GM19193 (cell line): Measurements from ENCODE around the gene RASA2.

Source experiments
- POLR2A ChIP-seq: IDR thresholded peaks from 4 replicates; pipeline ENCODE4 v1.6.1; 2011; ENCODE audit not compliant: insufficient read depth, insufficient read length; ENCODE audit errors: extremely low read depth

Gene RASA2

DNA sequence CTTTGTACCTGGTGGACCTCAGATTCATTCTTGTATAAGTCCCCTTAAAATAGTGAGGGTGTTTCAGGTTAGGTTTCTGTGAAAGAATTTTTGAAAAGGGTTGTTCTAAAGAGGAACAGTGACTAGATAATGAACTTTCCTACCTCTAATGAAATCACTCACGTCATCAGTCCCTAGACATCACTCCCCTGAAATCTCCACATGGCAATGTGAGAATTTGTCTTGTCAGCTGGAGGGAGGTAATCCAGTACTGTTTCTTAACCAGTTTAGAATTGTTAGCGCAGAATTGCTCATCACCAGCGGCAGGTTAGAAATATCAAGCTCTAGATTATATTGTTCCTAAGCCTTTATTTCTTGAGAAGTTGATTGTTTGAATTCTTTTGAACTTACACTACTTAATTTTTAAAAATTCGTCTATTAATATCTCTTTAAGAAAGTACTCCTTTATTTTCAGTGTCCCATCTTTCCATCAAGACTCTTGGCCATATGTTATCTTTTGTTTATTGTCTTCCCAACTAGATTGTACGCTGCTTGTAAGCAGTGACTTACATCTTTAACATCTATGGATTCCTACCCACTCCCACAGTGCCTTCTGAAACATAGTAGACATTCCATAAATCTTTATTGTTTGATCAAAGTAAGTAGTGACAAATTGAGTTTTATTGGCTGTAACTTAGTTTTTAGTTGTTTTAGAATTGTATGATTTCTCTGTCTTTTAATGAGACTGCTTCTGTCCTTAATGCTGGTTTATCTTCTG is 52.8 kb downstream of the RASA2 start:
- no peak for TF ChIP-seq POLR2A

DNA sequence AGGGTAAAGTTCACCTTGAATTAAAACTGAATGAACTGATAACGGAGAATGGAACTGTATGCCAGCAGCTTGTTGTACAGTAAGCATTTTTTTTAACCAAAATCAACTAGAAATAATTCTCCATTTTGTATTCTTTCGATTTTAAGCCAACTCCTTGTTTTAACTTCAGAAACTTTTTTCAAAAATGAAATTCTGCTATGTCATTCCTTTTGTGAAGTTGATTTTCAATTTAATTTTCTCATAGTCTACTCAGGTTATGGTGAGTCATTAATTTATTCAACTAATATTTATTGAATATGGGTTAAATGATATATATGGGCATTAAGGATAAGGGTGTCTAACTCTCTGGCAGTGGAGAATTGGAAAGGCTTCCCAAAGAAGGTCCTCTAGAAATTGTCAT is 53.7 kb downstream of the RASA2 start:
- TF ChIP-seq POLR2A = no peak

DNA sequence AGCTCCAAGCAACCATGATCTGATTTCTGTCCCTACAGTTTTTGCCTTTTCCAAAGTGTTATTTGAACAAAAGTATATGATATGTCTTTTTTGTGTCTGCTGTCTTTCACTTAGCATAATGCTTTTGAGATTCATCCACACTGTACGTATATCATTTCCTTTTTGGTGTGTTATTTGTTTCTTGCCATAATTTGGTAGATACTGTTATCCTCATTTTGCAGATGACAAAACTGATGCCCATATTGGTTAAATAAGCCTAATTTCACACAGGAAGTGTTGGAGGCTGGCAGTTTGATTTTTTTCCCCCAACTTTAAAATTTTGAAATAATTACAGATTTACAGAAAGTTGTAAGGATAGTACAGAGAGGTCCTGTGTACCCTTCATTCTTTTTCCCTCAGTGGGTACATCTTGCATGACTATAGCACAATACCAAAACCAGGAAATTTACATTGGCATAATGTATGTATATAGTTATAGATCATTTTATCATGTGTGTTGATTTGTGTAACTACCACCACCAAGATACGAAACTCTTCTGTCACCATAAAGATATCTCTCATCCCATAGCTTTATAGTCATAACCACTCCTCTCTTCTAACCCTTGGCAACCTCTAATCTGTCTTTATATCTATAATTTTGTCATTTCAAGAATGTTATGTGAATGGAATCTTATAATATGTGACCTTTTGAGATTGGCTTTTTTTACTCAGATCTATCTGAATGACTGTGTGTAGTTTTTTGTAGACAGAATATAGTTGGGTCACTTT is 55.6 kb downstream of the RASA2 start:
- TF ChIP-seq POLR2A = no peak

DNA sequence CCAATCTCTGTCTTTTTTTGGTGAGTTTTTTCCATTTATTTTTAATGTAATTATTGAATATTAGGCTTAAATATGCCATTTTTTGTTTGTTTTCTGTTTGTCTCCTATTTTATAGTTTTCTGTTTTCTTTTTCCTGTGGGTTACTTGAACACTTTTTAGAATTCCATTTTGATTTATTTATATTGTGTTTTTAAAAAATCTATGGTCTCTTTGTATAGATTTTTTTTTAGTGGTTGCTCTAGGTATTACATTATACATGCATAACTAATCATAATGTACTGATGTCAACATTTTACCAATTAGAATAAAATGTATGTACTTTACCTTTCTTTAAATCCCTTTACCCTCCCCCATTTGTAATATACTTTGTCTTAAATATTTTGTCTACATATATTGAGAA is 56.2 kb downstream of the RASA2 start:
- TF ChIP-seq POLR2A = no peak

DNA sequence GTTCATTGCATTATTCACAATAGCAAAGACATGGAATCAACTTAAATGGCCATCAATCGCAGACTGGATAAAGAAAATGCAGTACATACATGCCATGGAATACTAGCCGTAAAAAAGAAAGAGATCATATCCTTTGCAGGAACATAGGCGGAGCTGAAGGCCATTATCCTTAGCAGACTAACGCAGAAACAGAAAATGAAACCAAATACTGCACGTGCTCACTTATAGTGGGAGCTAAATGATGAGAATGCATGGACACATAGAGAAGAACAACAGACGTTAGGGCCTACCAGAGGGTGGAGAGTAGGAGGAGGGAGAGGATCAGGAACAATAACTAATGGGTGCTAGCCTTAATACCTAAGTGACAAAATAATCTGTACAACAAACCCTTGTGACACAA is 57.9 kb downstream of the RASA2 start:
- no peak for TF ChIP-seq POLR2A

DNA sequence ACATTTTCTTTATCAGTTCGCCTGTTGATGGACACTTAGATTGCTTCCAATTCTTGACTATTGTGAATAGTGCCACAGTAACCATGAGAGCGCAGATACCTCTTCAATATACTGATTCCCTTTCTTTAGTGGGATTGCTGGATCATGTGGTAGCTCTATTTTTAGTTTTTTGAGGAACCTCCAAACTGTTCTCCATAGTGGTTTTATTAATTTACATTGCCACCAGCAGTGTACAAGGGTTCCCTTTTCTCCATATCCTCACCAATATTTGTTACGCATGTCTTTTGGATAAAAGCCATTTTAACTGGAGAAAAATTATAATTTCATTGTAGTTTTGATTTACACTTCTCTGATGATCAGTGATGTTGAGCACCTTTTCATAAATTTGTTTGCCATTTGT is 59.3 kb downstream of the RASA2 start:
- TF ChIP-seq POLR2A = no peak

DNA sequence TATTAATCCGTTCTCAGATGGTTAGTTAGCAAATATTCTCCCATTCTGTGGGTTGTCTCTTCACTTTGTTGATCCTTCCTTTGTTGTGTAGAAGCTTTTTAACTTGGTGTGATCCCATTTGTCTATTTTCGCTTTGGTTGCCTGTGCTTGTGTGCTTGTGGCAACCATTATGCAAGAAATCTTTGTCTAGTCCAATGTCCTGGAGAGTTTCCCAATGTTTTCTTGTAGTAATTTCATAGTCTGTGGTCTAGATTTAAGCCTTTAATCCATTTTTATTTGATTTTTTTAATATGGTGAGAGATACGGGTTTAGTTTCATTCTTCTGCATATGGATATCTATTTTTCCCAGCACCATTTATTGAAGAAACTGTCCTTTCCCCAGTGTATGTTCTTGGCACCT is 59.8 kb downstream of the RASA2 start:
- no peak for TF ChIP-seq POLR2A

DNA sequence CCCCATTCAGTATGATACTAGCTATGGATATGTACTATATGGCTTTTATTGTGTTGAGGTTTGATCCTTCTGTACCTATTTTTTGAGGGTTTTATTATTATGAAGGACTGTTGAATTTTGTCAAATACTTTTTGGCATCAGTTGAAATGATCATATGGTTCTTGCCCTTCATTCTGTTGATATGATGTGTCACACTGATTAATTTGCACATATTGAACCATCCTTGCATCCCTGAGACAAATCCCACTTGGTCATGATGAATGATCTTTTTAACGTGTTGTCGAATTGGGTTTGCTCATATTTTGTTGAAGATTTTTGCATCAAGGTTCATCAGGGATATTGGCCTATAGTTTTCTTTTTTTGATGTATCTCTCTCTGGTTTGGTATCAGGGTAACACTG is 61.0 kb downstream of the RASA2 start:
- TF ChIP-seq POLR2A = no peak

DNA sequence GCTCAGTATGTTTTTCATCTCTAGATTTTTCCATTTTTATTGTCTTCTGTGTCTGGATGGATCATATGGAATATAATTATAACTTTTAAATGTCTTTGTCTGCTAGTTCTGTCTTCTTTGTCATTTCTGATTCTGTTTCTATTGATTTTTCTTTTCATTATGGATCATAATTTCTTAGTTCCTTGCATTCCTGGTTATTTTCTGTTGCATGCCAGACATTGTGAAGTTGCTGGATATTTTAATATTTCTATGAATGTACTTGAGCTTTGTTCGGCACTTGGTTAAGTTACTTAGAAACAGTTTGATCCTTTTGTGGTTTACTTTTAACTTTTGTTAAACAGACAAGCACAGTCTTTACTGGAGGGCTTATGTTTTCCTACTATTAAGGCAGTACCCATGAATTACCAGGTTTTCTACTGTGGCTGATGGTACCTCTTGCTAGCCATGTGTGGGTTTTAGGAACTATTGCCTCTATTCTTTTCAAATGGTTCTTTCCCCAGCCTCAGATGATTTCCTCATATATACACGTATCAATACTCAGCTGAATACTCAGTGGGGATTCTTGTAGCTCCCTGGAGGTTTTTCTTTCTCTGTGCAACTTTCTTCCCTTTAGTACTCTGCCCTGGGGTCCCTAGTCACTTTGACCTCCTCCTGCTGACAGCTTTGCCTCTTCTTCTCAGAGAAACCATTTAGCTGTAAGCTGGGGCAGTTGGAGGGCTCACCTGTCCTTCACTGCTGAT is 64.3 kb downstream of the RASA2 start:
- TF ChIP-seq POLR2A = no peak

DNA sequence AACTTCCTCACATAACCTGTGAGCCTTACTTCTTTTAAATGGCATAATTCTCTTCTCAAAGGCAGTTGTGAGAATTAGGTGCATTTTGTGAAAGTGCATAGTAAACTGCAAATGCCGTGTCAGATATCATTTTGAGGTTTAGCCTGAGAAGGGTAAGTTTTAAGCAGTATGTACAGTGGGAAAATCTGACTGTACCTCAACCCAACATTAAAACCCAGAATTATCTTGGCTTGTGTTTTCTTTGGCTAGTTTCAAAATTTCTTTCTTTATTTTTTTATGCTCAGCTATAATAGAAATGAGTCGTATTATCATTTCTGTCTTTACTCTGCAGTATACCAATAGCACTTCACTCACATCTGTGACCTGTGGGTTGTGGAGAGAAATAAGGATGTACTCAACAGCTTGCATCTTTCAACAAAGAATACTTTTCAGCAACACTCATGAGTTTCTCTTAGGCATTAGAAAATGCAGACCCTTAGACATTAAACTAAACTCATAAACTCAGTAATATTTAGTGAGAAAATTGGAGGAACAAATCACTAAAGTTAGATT is 65.7 kb downstream of the RASA2 start:
- TF ChIP-seq POLR2A = no peak

DNA sequence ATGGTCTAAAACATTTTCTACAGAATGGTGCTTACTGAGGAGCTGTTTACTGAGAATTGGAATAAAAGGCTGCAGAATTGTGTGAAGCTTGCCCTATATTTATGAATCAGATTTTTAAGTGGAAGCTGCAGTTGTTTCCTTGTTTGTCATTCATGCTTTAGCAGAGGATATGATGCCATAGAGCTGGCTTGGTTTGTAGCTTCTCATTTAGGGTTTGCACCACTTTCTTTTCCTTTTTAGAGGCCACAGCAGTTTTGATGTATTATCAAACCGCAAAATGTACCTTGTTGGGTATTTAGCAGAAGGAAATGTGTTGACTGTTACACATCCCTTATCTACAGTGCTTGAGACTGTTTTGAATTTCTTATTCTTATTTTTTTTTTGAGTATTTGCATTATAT is 66.2 kb downstream of the RASA2 start:
- no peak for TF ChIP-seq POLR2A

DNA sequence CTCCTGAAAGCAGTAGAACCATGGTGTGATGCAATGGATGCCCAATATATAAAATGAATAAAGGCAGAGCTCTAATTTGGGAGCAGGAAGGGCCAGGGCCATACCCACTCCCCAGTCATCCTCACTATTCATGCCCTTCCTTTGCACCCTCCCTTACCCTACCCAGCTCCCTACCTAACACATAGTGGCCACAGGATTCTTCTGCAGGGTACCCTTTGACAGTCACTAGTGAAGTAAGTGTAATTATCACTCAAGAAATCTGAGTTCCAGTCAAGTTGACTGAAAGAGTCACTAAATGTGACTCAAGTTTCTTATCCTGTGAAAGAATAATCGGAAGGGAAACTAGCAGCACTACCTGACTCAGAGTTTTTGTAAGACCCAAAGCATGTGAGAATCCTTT is 69.2 kb downstream of the RASA2 start:
- TF ChIP-seq POLR2A = no peak

DNA sequence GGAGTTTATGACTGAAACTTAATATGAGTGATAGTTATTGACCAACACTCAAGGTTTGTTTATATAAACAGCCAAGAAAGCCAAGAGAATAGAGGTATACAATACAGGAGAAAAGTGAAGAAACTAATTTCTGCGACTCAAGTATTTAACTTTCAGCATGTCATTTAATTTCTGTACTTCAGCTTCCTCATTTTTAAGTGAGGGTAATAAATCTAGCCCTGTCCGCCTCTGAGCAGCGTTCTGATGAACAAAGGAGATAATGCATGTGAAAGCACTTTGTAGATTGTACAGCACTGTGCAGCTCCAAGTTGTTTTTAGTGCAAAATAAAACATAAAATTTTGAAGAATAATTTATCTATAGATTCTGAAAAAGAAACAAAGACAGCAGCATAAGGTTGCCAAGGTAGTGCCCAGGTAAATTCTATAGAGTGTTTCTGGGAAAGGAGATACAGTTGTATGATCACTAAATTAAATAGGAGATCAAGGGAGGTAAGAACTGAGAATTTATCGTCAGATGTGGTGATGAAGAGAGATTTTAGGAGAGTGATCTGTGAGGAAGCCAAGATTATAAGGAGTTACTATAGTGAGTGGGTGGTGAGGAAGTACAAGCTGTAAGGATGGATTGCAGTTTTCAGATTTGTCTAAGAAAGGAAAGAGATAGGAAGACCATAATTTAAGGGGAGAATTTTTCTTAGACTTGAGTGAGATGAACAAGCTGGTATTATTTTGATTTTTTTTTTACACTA is 71.3 kb downstream of the RASA2 start:
- no peak for TF ChIP-seq POLR2A

DNA sequence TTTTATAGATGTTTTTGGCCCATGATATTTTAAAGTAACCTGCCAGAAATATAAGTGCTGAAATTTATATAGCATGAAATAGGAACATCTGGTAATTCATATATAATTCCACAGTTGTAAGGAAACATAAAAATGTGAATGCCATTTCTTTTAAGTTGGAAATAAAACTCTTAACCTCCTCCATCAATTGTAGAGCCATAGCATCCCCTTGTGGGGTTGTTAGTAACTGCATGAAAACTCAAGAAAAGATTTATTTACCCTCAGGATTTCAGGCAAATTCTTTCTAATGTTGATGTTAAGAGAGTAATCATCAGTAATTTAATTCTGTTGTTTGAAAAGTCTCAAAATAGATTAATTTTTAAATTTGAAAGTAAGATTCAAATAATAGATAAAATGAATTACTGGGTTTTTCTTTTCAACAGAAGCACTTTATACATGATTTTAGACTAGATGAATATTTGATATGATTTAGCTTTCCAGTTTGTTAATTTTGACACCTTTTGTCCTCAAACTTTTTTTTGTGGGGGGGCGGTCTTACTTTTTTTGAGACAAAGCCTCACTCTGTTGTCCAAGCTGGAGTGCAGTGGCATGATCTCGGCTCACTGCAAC is 74.7 kb downstream of the RASA2 start:
- no peak for TF ChIP-seq POLR2A

DNA sequence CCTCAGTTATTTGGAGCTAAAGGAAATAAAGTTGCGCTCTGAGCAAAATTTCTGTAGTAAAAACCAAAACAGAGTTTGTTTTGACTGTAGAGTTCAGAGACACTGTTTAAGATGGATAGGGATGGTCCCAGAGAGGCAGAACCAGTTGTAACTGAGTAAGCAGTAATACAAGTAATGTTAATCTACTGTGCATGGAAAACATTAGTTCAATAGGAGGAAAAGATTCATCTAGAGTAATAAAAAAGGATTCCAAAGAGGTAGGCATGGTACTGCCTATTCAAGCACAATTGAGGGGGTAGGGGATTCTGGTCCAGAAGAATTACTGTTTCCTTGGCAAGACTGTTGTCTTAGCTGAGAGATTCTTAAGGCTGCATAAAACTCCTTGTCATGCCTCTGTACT is 77.4 kb downstream of the RASA2 start:
- no peak for TF ChIP-seq POLR2A

DNA sequence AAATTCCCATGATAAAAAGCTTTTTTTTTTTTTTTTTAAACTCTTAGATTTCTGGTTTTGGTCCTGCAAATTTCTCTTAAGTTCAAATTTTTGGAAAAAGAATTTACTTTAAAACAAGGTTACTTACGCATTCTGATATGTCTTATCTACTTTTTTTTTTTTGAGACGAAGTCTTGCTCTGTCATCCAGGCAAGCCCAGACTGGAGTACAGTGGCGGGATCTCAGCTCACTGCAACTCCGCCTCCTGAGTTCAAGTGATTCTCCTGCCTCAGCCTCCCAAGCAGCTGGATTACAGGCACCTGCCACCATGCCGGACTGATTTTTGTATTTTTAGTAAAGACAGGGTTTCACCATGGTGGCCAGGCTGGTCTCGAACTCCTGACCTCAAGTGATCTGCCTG is 83.2 kb downstream of the RASA2 start:
- TF ChIP-seq POLR2A = no peak
